ENCODE data around the gene SLC6A13. TPM values are rescaled to one million over a fixed set of nuclear protein-coding genes. Genes with fewer than 3 reads are reported as not detected.
"Not testable (repeated sequence)": the region's sequence is repeated elsewhere in the genome, so short reads cannot be mapped to it uniquely, and the experiment has no call there.

The SLC6A13 gene
- total RNA-seq (2014; rRNA removed; shearing (Covaris generic)) = not detected in 2 replicates

- no peak for DNase-seq (ENCODE audit: low read depth)
These were observed at the start of gene SLC6A13 for GRCh38 chr12:262817-263216. SLC6A13 (minus strand) TSS chr12:262836; CDS start chr12:260052, 2,784 bp downstream.

GRCh38 chr12:308511-308910, 45.9 kb upstream of the SLC6A13 start:
- no peak for DNase-seq (ENCODE audit: low read depth)

- no peak for DNase-seq (ENCODE audit: low read depth)
These were observed 44.8 kb upstream of the SLC6A13 start for GRCh38 chr12:307406-307805.

- DNase-seq (ENCODE audit: low read depth) = no peak
These were observed 42.2 kb upstream of the SLC6A13 start for GRCh38 chr12:304805-305204.

GRCh38 chr12:302766-303165, 40.1 kb upstream of the SLC6A13 start:
- DNase-seq (ENCODE audit: low read depth) = not testable (repeated sequence)

- not testable (repeated sequence) for DNase-seq (ENCODE audit: low read depth)
These were observed 37.5 kb upstream of the SLC6A13 start for GRCh38 chr12:300166-300565.

- not testable (repeated sequence) for DNase-seq (ENCODE audit: low read depth)
These were observed 36.9 kb upstream of the SLC6A13 start for GRCh38 chr12:299511-299910.

GRCh38 chr12:298059-298458, 35.4 kb upstream of the SLC6A13 start:
- not testable (repeated sequence) for DNase-seq (ENCODE audit: low read depth)

- DNase-seq (ENCODE audit: low read depth) = no peak
These were observed 32.5 kb upstream of the SLC6A13 start for GRCh38 chr12:295132-295531.

GRCh38 chr12:293199-293598, 30.6 kb upstream of the SLC6A13 start:
- DNase-seq (ENCODE audit: low read depth) = no peak

- DNase-seq (ENCODE audit: low read depth) = no peak
These were observed 29.6 kb upstream of the SLC6A13 start for GRCh38 chr12:292186-292585.

GRCh38 chr12:291153-291723, 28.6 kb upstream of the SLC6A13 start:
- DNase-seq (ENCODE audit: low read depth) = no peak

GRCh38 chr12:288687-289086, 26.1 kb upstream of the SLC6A13 start:
- DNase-seq (ENCODE audit: low read depth) = peak; percentile 94

- no peak for DNase-seq (ENCODE audit: low read depth)
These were observed 24.1 kb upstream of the SLC6A13 start for GRCh38 chr12:286531-287300.

- no peak for DNase-seq (ENCODE audit: low read depth)
These were observed 15.4 kb upstream of the SLC6A13 start for GRCh38 chr12:278046-278445.

- DNase-seq (ENCODE audit: low read depth) = no peak
These were observed 13.2 kb upstream of the SLC6A13 start for GRCh38 chr12:275812-276211.

- no peak for DNase-seq (ENCODE audit: low read depth)
These were observed 10.7 kb upstream of the SLC6A13 start for GRCh38 chr12:273382-273781.

GRCh38 chr12:272942-273341, 10.3 kb upstream of the SLC6A13 start:
- no peak for DNase-seq (ENCODE audit: low read depth)

- no peak for DNase-seq (ENCODE audit: low read depth)
These were observed 8.5 kb upstream of the SLC6A13 start for GRCh38 chr12:271161-271560.

- DNase-seq (ENCODE audit: low read depth) = no peak
These were observed 6.6 kb upstream of the SLC6A13 start for GRCh38 chr12:269191-269590.

GRCh38 chr12:268483-268840, 5.8 kb upstream of the SLC6A13 start:
- DNase-seq (ENCODE audit: low read depth) = no peak

GRCh38 chr12:267581-268482, 5.2 kb upstream of the SLC6A13 start:
- no peak for DNase-seq (ENCODE audit: low read depth)

- DNase-seq (ENCODE audit: low read depth) = no peak
These were observed 2.5 kb upstream of the SLC6A13 start for GRCh38 chr12:265096-265495.
